H1 (cell line): ENCODE measurements around the gene KCTD10. TPM values are rescaled to one million over a fixed set of nuclear protein-coding genes. Genes with fewer than 3 reads are reported as not detected.

ENCODE experiments used
- CTCF ChIA-PET: fragments of 300-600 bp; sonication (Branson Sonifier 250); formaldehyde crosslinking; loops from one replicate; lab custom pipeline; 2021; ENCODE audit not compliant: partially characterized antibody; lab: Charles Lee
- POLR2A ChIA-PET: fragments of 300-600 bp; sonication (Branson Sonifier 250); formaldehyde crosslinking; loops from one replicate; lab custom pipeline; 2021; ENCODE audit warnings: inconsistent platforms; ENCODE audit not compliant: partially characterized antibody; lab: Charles Lee
- DNase-seq, 2 experiments: peaks; one replicate each; pipeline versions ENCODE4 v3.0.0 to v3.0.0-alpha.2; 2010 to 2022; ENCODE audit warnings: low spot score in 2 of 2, low read depth in 1 of 2, mixed read lengths in 1 of 2
- FAIRE-seq: peaks from 2 replicates; lab custom pipeline; 2011; peaks lifted over from hg19 to GRCh38; lab: Jason Lieb, UNC
- H2AFZ ChIP-seq: 2 replicates; pipeline ENCODE4 v1.8.1; 2012; ENCODE audit warnings: low read length, inconsistent platforms
- H2AK5ac ChIP-seq: 2 replicates; pipeline ENCODE4 v1.6.1; 2013; ENCODE audit warnings: low read depth, low read length
- H2BK120ac ChIP-seq: replicated peaks from 2 replicates; pipeline ENCODE3; 2013; ENCODE audit warnings: low read depth, low read length, inconsistent platforms
- H2BK12ac ChIP-seq: 2 replicates; pipeline ENCODE4 v1.6.1; 2013; ENCODE audit warnings: low read depth, low read length
- H2BK15ac ChIP-seq: 2 replicates; pipeline ENCODE4 v1.6.1; 2013; ENCODE audit warnings: low read length
- H2BK20ac ChIP-seq: 2 replicates; pipeline ENCODE4 v1.6.1; 2013; ENCODE audit warnings: low read length
- H2BK5ac ChIP-seq: 2 replicates; pipeline ENCODE4 v1.6.1; 2013; ENCODE audit warnings: low read depth, low read length
- H3K14ac ChIP-seq: 2 replicates; pipeline ENCODE4 v1.6.1; 2013; ENCODE audit warnings: inconsistent platforms; ENCODE audit not compliant: insufficient read length
- H3K18ac ChIP-seq: 2 replicates; pipeline ENCODE4 v1.6.1; 2013; ENCODE audit warnings: low read length; ENCODE audit errors: extremely low read depth
- H3K23ac ChIP-seq: 2 replicates; pipeline ENCODE4 v1.6.1; 2013; ENCODE audit warnings: inconsistent platforms; ENCODE audit not compliant: insufficient read length
- H3K23me2 ChIP-seq: 2 replicates; pipeline ENCODE4 v1.6.1; 2013; ENCODE audit warnings: low read depth, low read length
- H3K27ac ChIP-seq: 2 replicates; pipeline ENCODE4 v1.6.1; 2011; ENCODE audit warnings: low read depth, low read length, inconsistent platforms
- H3K27me3 ChIP-seq, 4 experiments: replicated peaks in 1 of 4; 1 replicate in 1 of 4; 2 replicates in 3 of 4; pipeline versions ENCODE4 v1.6.1 to v1.8.1; 2011 to 2013; ENCODE audit warnings: low read length in 3 of 4, mild to moderate bottlenecking in 3 of 4, inconsistent platforms in 2 of 4, mixed read lengths in 2 of 4, moderate library complexity in 1 of 4; ENCODE audit not compliant: control insufficient read depth in 3 of 4, insufficient read depth in 3 of 4; ENCODE audit errors: extremely low read depth in 1 of 4
- H3K36me3 ChIP-seq, 4 experiments: 2 replicates each; pipeline versions ENCODE4 v1.6.1 to v1.8.1; 2011 to 2013; ENCODE audit warnings: mild to moderate bottlenecking in 4 of 4, low read length in 3 of 4, moderate library complexity in 2 of 4, control low read depth in 1 of 4, inconsistent platforms in 1 of 4; ENCODE audit not compliant: insufficient read depth in 4 of 4, control insufficient read depth in 2 of 4
- H3K4ac ChIP-seq: replicated peaks from 2 replicates; pipeline ENCODE3; 2013; ENCODE audit warnings: low read length, low read depth, mixed read lengths, inconsistent platforms; ENCODE audit not compliant: insufficient read length
- H3K4me1 ChIP-seq, 4 experiments: replicated peaks in 1 of 4; 1 replicate in 1 of 4; 2 replicates in 3 of 4; pipeline versions ENCODE4 v1.6.1 to v1.8.1; 2011 to 2013; ENCODE audit warnings: low read length in 3 of 4, inconsistent platforms in 2 of 4, mixed read lengths in 1 of 4; ENCODE audit not compliant: insufficient read depth in 4 of 4, control insufficient read depth in 3 of 4
- H3K4me2 ChIP-seq, 2 experiments: 2 replicates each; pipeline versions ENCODE4 v1.6.1 to v1.8.1; 2011 to 2013; ENCODE audit warnings: low read depth in 2 of 2, low read length in 2 of 2, control low read depth in 1 of 2, inconsistent platforms in 1 of 2, mild to moderate bottlenecking in 1 of 2; ENCODE audit not compliant: insufficient read depth in 1 of 2
- H3K4me3 ChIP-seq, 4 experiments: fragments of 200-600, 300-600 bp in 1 of 4; sonication (generic), shearing (Covaris generic), sonication (Bioruptor Twin) in 1 of 4; 2 replicates each; pipeline versions ENCODE4 v1.5.1 to v1.8.1; 2011 to 2016; ENCODE audit warnings: low read length in 4 of 4, low read depth in 3 of 4, control low read depth in 2 of 4, inconsistent platforms in 2 of 4, mild to moderate bottlenecking in 2 of 4, mixed read lengths in 1 of 4, moderate library complexity in 1 of 4; ENCODE audit not compliant: insufficient read depth in 2 of 4; ENCODE audit errors: extremely low read depth in 1 of 4
- H3K56ac ChIP-seq: replicated peaks from 2 replicates; pipeline ENCODE3; 2013; ENCODE audit warnings: low read depth, mild to moderate bottlenecking, mixed read lengths, low read length, inconsistent platforms; ENCODE audit not compliant: insufficient read length
- H3K79me1 ChIP-seq: 2 replicates; pipeline ENCODE4 v1.6.1; 2013; ENCODE audit warnings: low read depth, low read length, control low read depth
- H3K79me2 ChIP-seq, 2 experiments: 2 replicates each; pipeline versions ENCODE4 v1.6.1 to v1.8.1; 2012 to 2013; ENCODE audit warnings: low read length in 2 of 2, mild to moderate bottlenecking in 2 of 2, inconsistent platforms in 1 of 2; ENCODE audit not compliant: insufficient read depth in 2 of 2, control insufficient read depth in 1 of 2
- H3K9ac ChIP-seq, 4 experiments: replicated peaks in 1 of 4; 1 replicate in 1 of 4; 2 replicates in 3 of 4; pipeline versions ENCODE4 v1.6.1 to v1.8.1; 2011 to 2013; ENCODE audit warnings: low read depth in 3 of 4, low read length in 3 of 4, control low read depth in 2 of 4, mild to moderate bottlenecking in 2 of 4, moderate library complexity in 2 of 4, inconsistent platforms in 1 of 4; ENCODE audit errors: extremely low read depth in 1 of 4
- H3K9me3 ChIP-seq, 2 experiments: 2 replicates each; pipeline versions ENCODE4 v1.6.1 to v1.8.1; 2012 to 2013; ENCODE audit warnings: mild to moderate bottlenecking in 2 of 2, moderate library complexity in 2 of 2, control low read depth in 1 of 2, inconsistent platforms in 1 of 2, low read depth in 1 of 2, low read length in 1 of 2, mixed read lengths in 1 of 2; ENCODE audit not compliant: insufficient read depth in 2 of 2
- H4K20me1 ChIP-seq, 2 experiments: replicated peaks in 1 of 2; 2 replicates each; pipeline versions ENCODE3 to v1.8.1; 2011 to 2013; ENCODE audit warnings: inconsistent platforms in 2 of 2, low read length in 2 of 2, mild to moderate bottlenecking in 1 of 2; ENCODE audit not compliant: insufficient read depth in 2 of 2, control insufficient read depth in 1 of 2
- H4K5ac ChIP-seq: 2 replicates; pipeline ENCODE4 v1.6.1; 2013; ENCODE audit warnings: low read length, low read depth, mixed read lengths, inconsistent platforms; ENCODE audit not compliant: insufficient read length
- H4K8ac ChIP-seq: 2 replicates; pipeline ENCODE4 v1.8.0; 2013; ENCODE audit warnings: mild to moderate bottlenecking, moderate library complexity, low read length, inconsistent platforms; ENCODE audit not compliant: insufficient read depth; ENCODE audit errors: extremely low read depth
- H4K91ac ChIP-seq: replicated peaks from 2 replicates; pipeline ENCODE3; 2013; ENCODE audit warnings: low read length, mixed read lengths, inconsistent platforms; ENCODE audit not compliant: insufficient read length
- SIRT6 ChIP-seq: IDR thresholded peaks from one replicate; pipeline ENCODE4 v1.7.1; 2012; ENCODE audit warnings: low read length, inconsistent platforms
- TAF1 ChIP-seq: IDR thresholded peaks from 2 replicates; pipeline ENCODE4 v1.6.1; 2011; ENCODE audit warnings: mild to moderate bottlenecking, low read depth, low read length
- TAF7 ChIP-seq: optimal IDR thresholded peaks from 2 replicates; pipeline ENCODE3; 2011; ENCODE audit warnings: low read depth, mild to moderate bottlenecking, inconsistent platforms, low read length, moderate library complexity, borderline replicate concordance
- TEAD4 ChIP-seq: IDR thresholded peaks from 2 replicates; pipeline ENCODE4 v1.6.1; 2012; ENCODE audit warnings: low read depth, low read length, inconsistent platforms, mixed read lengths
- WGBS, 2 experiments: shearing (Covaris generic) in 1 of 2; methylation state at CpG; one replicate each; pipeline versions ENCODE4 v1.1.6 to v1.1.7; 2013 to 2015; ENCODE audit warnings: low lambda C conversion rate in 2 of 2, mixed read lengths in 2 of 2, inconsistent platforms in 1 of 2, low coverage in 1 of 2, missing lambda C conversion rate in 1 of 2; ENCODE audit not compliant: insufficient replicate concordance in 2 of 2, insufficient coverage in 1 of 2, insufficient read length in 1 of 2; ENCODE audit errors: extremely low coverage in 1 of 2, missing lambda C conversion rate in 1 of 2; 5-methylcytosine and 5-hydroxymethylcytosine counted together
- polyA plus RNA-seq, 7 experiments: library from polyadenylated mRNA; depleted of rRNA in 3 of 7; stranded (reverse) in 5 of 7; unstranded in 2 of 7; fragments of >200 nt in 5 of 7; fragments of 200-250 nt in 2 of 7; gene quantifications; 1 replicate in 5 of 7; 2 replicates in 1 of 7; 4 replicates in 1 of 7; pipeline versions ENCODE4 v1.2.1 to v1.2.3, GENCODE V29; 2011 to 2013; ENCODE audit warnings: missing spikeins in 2 of 7, mixed read lengths in 2 of 7
- total RNA-seq: library from RNA; stranded (reverse); fragmentation: NEBNext Ultra II Directional; extraction: Animal tissue kit (Norgen Biotek cat#: 25700); gene quantifications from 2 replicates; pipeline ENCODE4 v1.2.1, GENCODE V29; 2021

The KCTD10 gene
- total and polyA plus RNA-seq, 2 of the 8 experiments (the other 6 are each of a cell fraction or from before 2014, with no cell fraction given) = 45.3 to 52.4 TPM

GRCh38 chr12:109461846-109462756, 15.0 kb downstream of the KCTD10 start:
- Histone ChIP-seq H3K79me1 (peaks cover 17% of the 10 kb centered on the region), H2AK5ac (peak overlapping the region; percentile 75), H2BK15ac (peak overlapping the region; percentile 97), H3K4me3 (peak overlapping the region in 1 of 4 experiments; percentile 10; a peak in 1 of 8 replicates), H3K9ac (peak overlapping the region in 1 of 4 experiments; percentile 12; a peak in 2 of 7 replicates), H2AFZ (no peak overlapping the region), H3K56ac (no peak overlapping the region), H3K18ac (peak overlapping the region; percentile 20; the same call in 1 of the 2 replicates), H2BK20ac (peak overlapping the region; percentile 72; the same call in 1 of the 2 replicates), H2BK12ac (peak overlapping the region; percentile 98), H3K4me1 (peaks cover 43 to 71% (median 53%) of the 10 kb centered on the region in 4 experiments), H3K4me2 (peak overlapping the region; percentile 12 to 58; a peak in 2 of 4 replicates), H4K8ac (0 out of 2 replicates have a peak overlapping the region, but pooled peaks have one; percentile 35), H3K36me3 (peaks cover 0 to 21% (median 4%) of the 10 kb centered on the region in 4 experiments; a peak in 5 of 8 replicates), H4K20me1 (peaks cover 1 to 5% of the 10 kb centered on the region in 2 experiments), H3K4ac (no peak overlapping the region), H3K14ac (no peak overlapping the region), H3K23ac (no peak overlapping the region), H3K27me3 (no peaks in the 10 kb centered on the region), H3K79me2 (peaks cover 13 to 82% of the 10 kb centered on the region in 2 experiments), H3K27ac (peak overlapping the region; percentile 62; the same call in 1 of the 2 replicates), H3K23me2 (peaks cover 2% of the 10 kb centered on the region; the same call in 1 of the 2 replicates), H4K5ac (no peak overlapping the region), H2BK5ac (peak overlapping the region; percentile 99), H2BK120ac (peak overlapping the region; percentile 4), H3K9me3 (no peaks in the 10 kb centered on the region), H4K91ac (peak overlapping the region; percentile 82)
- no peak for FAIRE-seq
- CTCF ChIA-PET = interaction anchor here (0.6 to 19.5 kb wide), 7 partner anchors 9 to 1852 kb away, joined by 3 to 245 read pairs (median 4); no protein-coding TSS in a partner anchor
- DNase-seq = no peak
- WGBS, 2 experiments = 82% methylated on average over 13 of the region's 13 CpGs; no CpG with 5 or more reads in 1 of the 2 experiments
- peak; percentile 13 for TF ChIP-seq TAF7
- TF ChIP-seq TAF1 = 0 out of 2 replicates have a peak, but pooled peaks have one; percentile 27
- peak; percentile 54; the same call in 1 of the 2 replicates for TF ChIP-seq TEAD4
- no peak for TF ChIP-seq SIRT6
- POLR2A ChIA-PET = interaction anchor here (0.9 to 4.6 kb wide), 6 partner anchors 8 to 112 kb away, joined by 3 to 25 read pairs (median 6); partner anchors contain the start of genes KCTD10, MVK and UBE3B
